T-helper 2 cell treated with Interferon-gamma antibody and Interleukin-4, amounts not matched to agents 5 μg/mL and 100 μg/mL, for 36 hours (primary cell): ENCODE measurements around the gene VPS18.

Experiments
- DNase-seq: peaks from one replicate; pipeline ENCODE4 v3.0.0; 2021; ENCODE audit warnings: low spot score
- H3K27ac Mint-ChIP-seq: one replicate; pipeline ENCODE4 v1.8.0; 2021; ENCODE audit warnings: mild to moderate bottlenecking, mixed read lengths
- H3K27me3 Mint-ChIP-seq: one replicate; pipeline ENCODE4 v1.8.0; 2021; ENCODE audit warnings: low read depth, mixed read lengths
- H3K36me3 Mint-ChIP-seq: one replicate; pipeline ENCODE4 v1.8.0; 2021; ENCODE audit warnings: low read depth, mixed read lengths
- H3K4me1 Mint-ChIP-seq: one replicate; pipeline ENCODE4 v1.8.0; 2021; ENCODE audit warnings: low read depth, mixed read lengths
- H3K4me3 Mint-ChIP-seq: one replicate; pipeline ENCODE4 v1.8.0; 2022; ENCODE audit warnings: mild to moderate bottlenecking, moderate library complexity, mixed read lengths
- H3K9me3 Mint-ChIP-seq: one replicate; pipeline ENCODE4 v1.8.0; 2021; ENCODE audit warnings: mixed read lengths

The VPS18 gene

DNA sequence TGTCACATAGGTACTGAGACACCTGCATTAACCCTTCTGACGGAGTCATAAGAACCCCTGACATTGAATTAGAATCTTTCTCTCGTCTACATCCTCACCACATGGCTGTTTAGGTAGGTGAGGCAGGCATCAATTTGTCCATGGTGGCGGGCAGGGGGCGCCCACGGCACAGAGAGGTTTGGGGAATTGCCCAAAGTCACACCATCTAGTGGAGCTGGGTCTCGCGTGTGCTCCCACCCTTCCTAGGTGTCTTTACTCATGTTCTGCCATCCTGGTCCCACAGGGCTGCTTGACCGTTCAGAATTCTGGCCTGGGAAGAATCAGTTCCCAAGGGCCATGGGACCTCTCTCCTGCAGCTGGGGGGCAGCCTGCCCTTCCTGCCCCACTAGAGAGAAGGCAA lies 20.2 kb downstream of the VPS18 start:
- Mint-ChIP-seq H3K36me3 (no peaks in the 10 kb centered on the region), H3K27me3 (no peaks in the 10 kb centered on the region), H3K27ac (no peak overlapping the region), H3K4me3 (no peak overlapping the region), H3K4me1 (peaks cover 2% of the 10 kb centered on the region), H3K9me3 (no peaks in the 10 kb centered on the region)
- no peak for DNase-seq

DNA sequence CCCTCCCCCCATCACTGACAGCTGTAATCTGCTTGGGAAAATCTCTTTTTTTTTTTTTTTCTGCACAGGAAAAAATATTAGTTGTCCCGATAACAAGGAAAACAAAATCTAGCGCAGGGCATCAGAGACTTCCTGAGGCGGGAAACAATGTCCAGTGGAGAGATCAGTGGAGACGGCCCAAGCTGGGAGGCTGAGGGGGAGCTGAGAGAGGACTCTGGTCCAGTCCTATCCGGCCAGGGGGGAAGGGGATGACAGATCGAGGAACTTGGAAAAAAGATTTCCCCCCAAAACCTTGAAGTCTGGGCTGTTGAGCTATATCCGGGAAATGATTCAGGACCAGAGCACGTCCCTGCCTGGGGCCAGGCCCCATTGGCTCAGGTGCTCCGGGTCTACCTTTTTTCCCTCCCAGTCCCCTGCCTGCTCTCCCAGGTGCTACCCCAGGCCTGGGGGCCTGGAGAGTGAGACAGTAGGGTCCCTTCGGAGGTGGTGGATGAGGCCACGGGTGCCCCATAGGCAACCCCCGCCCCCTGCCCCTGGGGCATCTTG lies 20.9 kb downstream of the VPS18 start:
- Mint-ChIP-seq H3K4me1 (peaks cover 2% of the 10 kb centered on the region), H3K27ac (no peak overlapping the region), H3K27me3 (no peaks in the 10 kb centered on the region), H3K4me3 (no peak overlapping the region), H3K36me3 (no peaks in the 10 kb centered on the region), H3K9me3 (no peaks in the 10 kb centered on the region)
- no peak for DNase-seq

DNA sequence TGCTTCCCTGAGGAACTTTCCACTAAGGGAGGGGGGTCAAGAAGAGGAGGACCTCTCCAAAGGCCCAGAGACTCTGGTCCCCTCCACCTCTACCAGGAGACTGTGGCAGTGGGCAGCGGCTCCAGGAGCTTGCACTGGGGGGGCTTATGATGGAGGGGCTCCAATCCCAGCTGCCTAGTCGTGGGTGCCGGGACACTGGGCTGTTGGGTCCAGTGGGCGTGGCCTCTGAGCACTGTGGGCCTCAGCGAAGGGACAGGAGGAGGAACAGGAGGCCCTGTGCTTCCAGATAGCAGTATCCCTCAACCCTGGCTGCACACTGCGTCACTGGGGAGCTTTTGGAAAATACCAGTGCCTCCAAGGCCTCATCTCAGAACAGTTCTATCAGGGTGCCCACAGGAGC lies 21.4 kb downstream of the VPS18 start:
- Mint-ChIP-seq H3K27ac (no peak overlapping the region), H3K4me1 (peaks cover 2% of the 10 kb centered on the region), H3K36me3 (no peaks in the 10 kb centered on the region), H3K27me3 (no peaks in the 10 kb centered on the region), H3K9me3 (no peaks in the 10 kb centered on the region), H3K4me3 (no peak overlapping the region)
- DNase-seq = no peak

GRCh38 chr15:40917585-40917984 lies 23.3 kb downstream of the VPS18 start:
- Mint-ChIP-seq H3K4me3 (no peak overlapping the region), H3K4me1 (no peaks in the 10 kb centered on the region), H3K27me3 (peaks cover under 1% of the 10 kb centered on the region), H3K9me3 (no peaks in the 10 kb centered on the region), H3K27ac (no peak overlapping the region), H3K36me3 (no peaks in the 10 kb centered on the region)
- DNase-seq = no peak

GRCh38 chr15:40918146-40918798 lies 24.0 kb downstream of the VPS18 start:
- Mint-ChIP-seq H3K4me1 (no peaks in the 10 kb centered on the region), H3K36me3 (no peaks in the 10 kb centered on the region), H3K4me3 (no peak overlapping the region), H3K27ac (no peak overlapping the region), H3K9me3 (no peaks in the 10 kb centered on the region), H3K27me3 (peaks cover 6% of the 10 kb centered on the region)
- DNase-seq = no peak

DNA sequence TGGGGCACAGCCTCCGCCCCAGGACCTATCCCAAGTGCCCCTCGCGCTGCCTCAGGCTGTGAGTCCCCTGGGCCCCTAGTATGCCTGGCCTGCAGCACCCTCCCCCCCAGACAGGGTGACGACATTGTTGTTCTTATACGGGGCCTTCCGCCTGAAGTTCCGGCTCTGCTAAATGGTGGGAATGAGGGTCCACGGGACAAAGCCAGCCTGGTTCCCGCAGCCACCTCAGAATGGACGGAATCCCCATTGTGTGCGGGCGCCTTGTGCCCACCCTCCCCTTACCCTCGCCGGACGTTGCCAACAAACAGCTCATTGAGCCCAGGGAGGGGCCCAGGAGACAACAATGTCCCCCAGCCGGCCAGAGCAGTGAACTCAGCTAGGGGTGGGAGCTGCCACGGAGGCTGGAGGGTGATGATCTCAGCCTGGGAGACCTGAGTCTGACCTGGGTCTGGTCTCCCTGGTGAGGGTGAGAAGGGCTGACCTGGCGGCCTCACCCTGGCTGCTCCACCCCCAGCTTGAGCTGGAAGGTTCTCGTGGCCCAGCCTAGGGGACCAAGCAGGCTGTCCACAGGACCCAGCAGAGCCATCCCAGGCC lies 24.6 kb downstream of the VPS18 start:
- Mint-ChIP-seq H3K4me1 (no peaks in the 10 kb centered on the region), H3K9me3 (no peaks in the 10 kb centered on the region), H3K27me3 (peaks cover 10% of the 10 kb centered on the region), H3K4me3 (no peak overlapping the region), H3K36me3 (no peaks in the 10 kb centered on the region), H3K27ac (no peak overlapping the region)
- no peak for DNase-seq

- Mint-ChIP-seq H3K27me3 (peaks cover 33% of the 10 kb centered on the region), H3K36me3 (no peaks in the 10 kb centered on the region), H3K4me3 (no peak overlapping the region), H3K27ac (no peak overlapping the region), H3K4me1 (peaks cover 5% of the 10 kb centered on the region), H3K9me3 (no peaks in the 10 kb centered on the region)
- no peak for DNase-seq
Measured at GRCh38 chr15:40921949-40922607, 27.8 kb downstream of the VPS18 start.

DNA sequence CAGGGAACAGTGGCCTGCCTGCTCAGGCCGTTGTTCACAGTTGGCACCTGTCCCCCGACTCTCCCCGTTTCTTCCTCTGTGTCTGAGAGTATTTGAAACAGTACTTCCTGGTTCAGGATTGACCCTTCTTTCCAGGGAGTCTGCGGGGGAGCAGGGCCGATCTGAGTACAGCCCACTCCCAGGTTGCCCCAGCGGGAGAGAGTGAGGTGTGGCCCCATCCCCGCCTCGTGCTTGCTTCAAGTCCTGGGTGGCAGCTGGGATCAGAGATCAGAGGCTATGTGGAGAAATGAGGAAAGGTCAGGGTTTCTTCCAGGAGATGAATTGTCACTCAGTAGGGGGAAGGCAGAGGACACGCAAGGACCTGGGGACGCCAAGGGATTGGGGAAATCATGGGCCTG lies 28.4 kb downstream of the VPS18 start:
- Mint-ChIP-seq H3K9me3 (no peaks in the 10 kb centered on the region), H3K4me1 (peaks cover 7% of the 10 kb centered on the region), H3K36me3 (no peaks in the 10 kb centered on the region), H3K4me3 (no peak overlapping the region), H3K27me3 (peaks cover 37% of the 10 kb centered on the region), H3K27ac (no peak overlapping the region)
- no peak for DNase-seq

- no peak for DNase-seq
- H3K36me3 Mint-ChIP-seq = no peaks in the 10 kb centered on the region
- H3K4me3 Mint-ChIP-seq = no peak overlapping the region
- H3K9me3 Mint-ChIP-seq = no peaks in the 10 kb centered on the region
- no peak overlapping the region for H3K27ac Mint-ChIP-seq
- H3K4me1 Mint-ChIP-seq = peaks cover 8% of the 10 kb centered on the region
- H3K27me3 Mint-ChIP-seq = peaks cover 43% of the 10 kb centered on the region
Measured at GRCh38 chr15:40923551-40923950, 29.3 kb downstream of the VPS18 start.

- DNase-seq = no peak
- H3K36me3 Mint-ChIP-seq = no peaks in the 10 kb centered on the region
- no peak overlapping the region for H3K4me3 Mint-ChIP-seq
- no peak overlapping the region for H3K27ac Mint-ChIP-seq
- H3K27me3 Mint-ChIP-seq = peaks cover 60% of the 10 kb centered on the region
- H3K9me3 Mint-ChIP-seq = no peaks in the 10 kb centered on the region
- H3K4me1 Mint-ChIP-seq = peaks cover 19% of the 10 kb centered on the region
Measured at GRCh38 chr15:40925495-40925862, 31.2 kb downstream of the VPS18 start.

- peaks cover 66% of the 10 kb centered on the region for H3K27me3 Mint-ChIP-seq
- H3K36me3 Mint-ChIP-seq = no peaks in the 10 kb centered on the region
- no peaks in the 10 kb centered on the region for H3K9me3 Mint-ChIP-seq
- H3K27ac Mint-ChIP-seq = no peak overlapping the region
- H3K4me1 Mint-ChIP-seq = peaks cover 23% of the 10 kb centered on the region
- DNase-seq = no peak
- peak overlapping the region; percentile 18 for H3K4me3 Mint-ChIP-seq
Measured at GRCh38 chr15:40925863-40926658, 31.8 kb downstream of the VPS18 start.

DNA sequence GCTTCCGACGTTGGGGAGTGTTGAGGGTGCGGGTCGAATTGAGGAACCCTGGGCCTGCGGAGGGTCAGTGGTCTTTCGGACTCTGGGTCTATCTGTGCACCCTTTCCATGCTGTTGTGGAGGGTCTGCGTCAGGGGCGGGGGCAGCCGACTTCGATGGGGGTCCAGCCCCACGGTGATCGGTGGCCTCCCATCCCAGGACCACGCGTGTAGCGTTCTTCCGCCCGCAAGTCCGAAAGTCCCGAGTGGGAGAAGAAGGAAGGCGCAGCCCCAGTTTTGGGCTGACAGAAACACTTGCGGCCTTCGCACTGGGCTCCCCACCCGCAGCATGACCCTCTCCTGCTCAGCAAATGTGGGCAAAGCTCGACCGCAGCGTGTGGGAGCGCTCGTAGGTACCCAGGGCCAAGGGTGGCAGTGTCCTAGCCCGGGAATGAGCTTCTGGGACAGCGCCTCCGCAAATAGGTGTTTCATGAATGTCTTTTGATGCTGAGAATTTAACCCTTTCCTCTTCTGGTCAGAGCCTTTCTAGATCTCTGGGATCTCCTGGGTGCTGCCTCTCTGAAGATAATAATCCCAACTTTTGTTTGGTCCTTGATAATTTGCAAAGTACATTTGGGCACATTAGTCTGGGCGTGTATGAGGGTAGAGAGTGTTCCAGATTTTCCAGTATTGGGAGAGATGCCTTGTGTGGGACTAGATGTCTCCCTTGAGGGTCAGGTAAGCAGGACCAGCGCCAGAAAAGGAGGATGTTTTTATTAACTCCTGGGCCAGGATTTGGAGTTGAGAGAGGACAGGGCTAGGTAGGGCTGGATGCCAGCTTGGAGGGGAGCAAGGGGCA lies 32.6 kb downstream of the VPS18 start:
- H3K9me3 Mint-ChIP-seq = no peaks in the 10 kb centered on the region
- H3K27ac Mint-ChIP-seq = no peak overlapping the region
- H3K27me3 Mint-ChIP-seq = peaks cover 74% of the 10 kb centered on the region
- H3K4me3 Mint-ChIP-seq = peak overlapping the region; percentile 52
- H3K36me3 Mint-ChIP-seq = no peaks in the 10 kb centered on the region
- DNase-seq = no peak
- H3K4me1 Mint-ChIP-seq = peaks cover 25% of the 10 kb centered on the region

- Mint-ChIP-seq H3K36me3 (no peaks in the 10 kb centered on the region), H3K4me1 (peaks cover 27% of the 10 kb centered on the region), H3K9me3 (no peaks in the 10 kb centered on the region), H3K4me3 (peak overlapping the region; percentile 52), H3K27ac (no peak overlapping the region), H3K27me3 (peaks cover 80% of the 10 kb centered on the region)
- no peak for DNase-seq
Measured at GRCh38 chr15:40927495-40927872, 33.2 kb downstream of the VPS18 start.
